GM23338 (cell line): ENCODE measurements around the gene SORL1. TPM values are rescaled to one million over a fixed set of nuclear protein-coding genes. Genes with fewer than 3 reads are reported as not detected.

Experiments
- ATAC-seq: fragments of 200-7000 bp; cut with Tn5 transposase; 3 replicates; pipeline ENCODE4 v1.9.1; 2020
- DNase-seq: peaks from one replicate; pipeline ENCODE4 v3.0.0-alpha.2; 2015; ENCODE audit warnings: low spot score
- H2AFZ ChIP-seq: fragments of 200-600 bp; sonication (generic); 2 replicates; pipeline ENCODE4 v1.8.0; 2016; ENCODE audit warnings: antibody characterized with exemption, mild to moderate bottlenecking, moderate library complexity
- H3F3A ChIP-seq: fragments of 200-600 bp; sonication (generic); replicated peaks from 2 replicates; pipeline ENCODE4 v1.8.0; 2017; ENCODE audit warnings: antibody characterized with exemption, mixed run types, low read depth
- H3K27ac ChIP-seq: fragments of 200-600 bp; sonication (generic); 2 replicates; pipeline ENCODE4 v1.6.1; 2016; ENCODE audit warnings: low read depth
- H3K27me3 ChIP-seq: fragments of 200-600 bp; sonication (generic); 2 replicates; pipeline ENCODE4 v1.8.0; 2016; ENCODE audit warnings: mild to moderate bottlenecking, mixed run types, moderate library complexity; ENCODE audit not compliant: insufficient read depth
- H3K36me3 ChIP-seq: fragments of 200-600 bp; sonication (generic); 2 replicates; pipeline ENCODE4 v1.8.0; 2016; ENCODE audit warnings: mild to moderate bottlenecking; ENCODE audit not compliant: insufficient read depth
- H3K4me1 ChIP-seq: fragments of 200-600 bp; sonication (generic); 2 replicates; pipeline ENCODE4 v1.8.0; 2016; ENCODE audit warnings: mild to moderate bottlenecking, moderate library complexity; ENCODE audit not compliant: insufficient read depth
- H3K4me2 ChIP-seq: fragments of 200-600 bp; sonication (generic); 2 replicates; pipeline ENCODE4 v1.7.1; 2017; ENCODE audit warnings: mixed run types
- H3K4me3 ChIP-seq: fragments of 200-600 bp; sonication (generic); 2 replicates; pipeline ENCODE4 v1.6.1; 2016; ENCODE audit warnings: mixed run types
- H3K79me2 ChIP-seq: fragments of 200-600 bp; sonication (generic); replicated peaks from 2 replicates; pipeline ENCODE4 v1.8.0; 2017; ENCODE audit warnings: mild to moderate bottlenecking; ENCODE audit not compliant: insufficient read depth
- H3K9me2 ChIP-seq: fragments of 200-600 bp; sonication (generic); 2 replicates; pipeline ENCODE4 v1.8.0; 2017; ENCODE audit not compliant: insufficient read depth
- H4K20me1 ChIP-seq: fragments of 200-600 bp; sonication (generic); replicated peaks from 2 replicates; pipeline ENCODE4 v1.8.0; 2017; ENCODE audit warnings: mild to moderate bottlenecking; ENCODE audit not compliant: insufficient read depth
- H3K27ac Mint-ChIP-seq: 2 replicates; pipeline ENCODE4 v1.8.0; 2020; ENCODE audit warnings: inconsistent platforms, mild to moderate bottlenecking, moderate library complexity, mixed read lengths
- H3K27me3 Mint-ChIP-seq: 3 replicates; pipeline ENCODE4 v1.8.0; 2022; ENCODE audit warnings: low read depth, mild to moderate bottlenecking, moderate library complexity, mixed read lengths, inconsistent platforms; ENCODE audit not compliant: insufficient read depth, poor library complexity
- H3K36me3 Mint-ChIP-seq: 3 replicates; pipeline ENCODE4 v1.8.0; 2021; ENCODE audit warnings: low read depth, mild to moderate bottlenecking, inconsistent platforms, moderate library complexity, mixed read lengths
- H3K4me1 Mint-ChIP-seq: 3 replicates; pipeline ENCODE4 v1.8.0; 2020; ENCODE audit warnings: mild to moderate bottlenecking, inconsistent platforms, mixed read lengths
- H3K4me3 Mint-ChIP-seq: 3 replicates; pipeline ENCODE4 v1.8.0; 2021; ENCODE audit warnings: moderate library complexity, mild to moderate bottlenecking, inconsistent platforms, mixed read lengths
- H3K9me3 Mint-ChIP-seq: 3 replicates; pipeline ENCODE4 v1.8.0; 2020; ENCODE audit warnings: moderate library complexity, mild to moderate bottlenecking, inconsistent platforms, mixed read lengths
- CREB1 ChIP-seq: fragments of 250-450 bp; sonication (Bioruptor Pico); IDR thresholded peaks from 2 replicates; pipeline ENCODE4 v1.5.0; 2020; ENCODE audit warnings: low read depth, mild to moderate bottlenecking, moderate library complexity
- EZH2 ChIP-seq: fragments of 200-600 bp; sonication (generic); IDR thresholded peaks from one replicate; pipeline ENCODE4 v1.8.0; 2017; ENCODE audit warnings: antibody characterized with exemption, mild to moderate bottlenecking, low read depth; ENCODE audit not compliant: unreplicated experiment
- EZH2phosphoT487 ChIP-seq: fragments of 200-600 bp; sonication (generic); IDR thresholded peaks from one replicate; pipeline ENCODE4 v1.8.1; 2018; ENCODE audit warnings: antibody characterized with exemption; ENCODE audit not compliant: unreplicated experiment
- JUNB ChIP-seq: IDR thresholded peaks from one replicate; pipeline ENCODE4 v1.6.1; 2016; ENCODE audit warnings: antibody characterized with exemption; ENCODE audit not compliant: unreplicated experiment
- NANOG ChIP-seq: IDR thresholded peaks from 2 replicates; pipeline ENCODE4 v1.6.1; 2016; ENCODE audit warnings: antibody characterized with exemption, borderline replicate concordance
- POLR2AphosphoS5 ChIP-seq: IDR thresholded peaks from 2 replicates; pipeline ENCODE4 v1.6.1; 2016; ENCODE audit warnings: antibody characterized with exemption, low read depth
- STAT1 ChIP-seq: IDR thresholded peaks from one replicate; pipeline ENCODE4 v1.6.1; 2016; ENCODE audit warnings: antibody characterized with exemption; ENCODE audit not compliant: unreplicated experiment
- ZNF114 ChIP-seq: fragments of 250-450 bp; sonication (Bioruptor Pico); IDR thresholded peaks from 2 replicates; pipeline ENCODE4 v1.5.0; 2020; ENCODE audit warnings: mild to moderate bottlenecking, moderate library complexity
- ZNF331 ChIP-seq: fragments of 250-450 bp; sonication (Bioruptor Pico); IDR thresholded peaks from 2 replicates; pipeline ENCODE4 v1.5.0; 2020; ENCODE audit warnings: low read depth, mild to moderate bottlenecking, moderate library complexity
- ZNF462 ChIP-seq: fragments of 250-450 bp; sonication (Bioruptor Pico); IDR thresholded peaks from 2 replicates; pipeline ENCODE4 v1.5.0; 2020; ENCODE audit warnings: mild to moderate bottlenecking, moderate library complexity
- polyA plus RNA-seq: library from polyadenylated mRNA; unstranded; fragments of >200 nt; fragmentation: Nextera tagmentation; extraction: Ambion mirVana; gene quantifications from 2 replicates; pipeline ENCODE4 v1.2.1, GENCODE V29; 2016
- total RNA-seq: library from RNA; depleted of rRNA; stranded (reverse); fragments of >200 nt; shearing (Covaris generic); gene quantifications from 2 replicates; pipeline ENCODE4 v1.2.3, GENCODE V29; 2014
- TF ChIP-seq, protein P1 (sequence below): IDR thresholded peaks from 2 replicates; pipeline ENCODE4 v1.6.1; 2016; ENCODE audit warnings: antibody characterized with exemption
- TF ChIP-seq, protein P2 (sequence below): IDR thresholded peaks from one replicate; pipeline ENCODE4 v1.6.1; 2018; ENCODE audit warnings: antibody characterized with exemption; ENCODE audit not compliant: unreplicated experiment
- TF ChIP-seq, protein P3 (sequence below), 2 experiments: fragments of 200-600 bp in 1 of 2; sonication (generic) in 1 of 2; conservative IDR thresholded peaks; 2 replicates each; pipeline versions ENCODE4 v1.5.1 to v1.6.1; 2016 to 2017; ENCODE audit warnings: antibody characterized with exemption in 2 of 2, low read depth in 2 of 2, mild to moderate bottlenecking in 2 of 2, moderate library complexity in 1 of 2

SORL1 gene
- total and polyA plus RNA-seq, 2 experiments from 2014 or later = 23.0 to 78.8 TPM

- H3K36me3 ChIP-seq = peaks cover 59% of the 10 kb centered on the region
- H3K4me2 ChIP-seq = no peak overlapping the region
- no peaks in the 10 kb centered on the region for H3K4me1 ChIP-seq
- no peak overlapping the region for H3K27ac ChIP-seq
- Mint-ChIP-seq H3K36me3 (peaks cover 85% of the 10 kb centered on the region), H3K4me3 (no peak overlapping the region), H3K27me3 (no peaks in the 10 kb centered on the region), H3K9me3 (peaks cover 11% of the 10 kb centered on the region), H3K27ac (no peak overlapping the region), H3K4me1 (peaks cover 8% of the 10 kb centered on the region; the same call in 2 of the 3 replicates)
- no peaks in the 10 kb centered on the region for H3K79me2 ChIP-seq
- H2AFZ ChIP-seq = no peak overlapping the region
- H4K20me1 ChIP-seq = no peaks in the 10 kb centered on the region
- ATAC-seq = no peak
- H3K9me2 ChIP-seq = no peaks in the 10 kb centered on the region
- H3K4me3 ChIP-seq = no peak overlapping the region
- H3F3A ChIP-seq = no peaks in the 10 kb centered on the region
- TF ChIP-seq ZNF462 (CRISPR knock-in tag) = no peak
- no peak for TF ChIP-seq ZNF114 (CRISPR knock-in tag)
- no peak for TF ChIP-seq EZH2
- TF ChIP-seq NANOG = no peak
- TF ChIP-seq, protein P1, sequence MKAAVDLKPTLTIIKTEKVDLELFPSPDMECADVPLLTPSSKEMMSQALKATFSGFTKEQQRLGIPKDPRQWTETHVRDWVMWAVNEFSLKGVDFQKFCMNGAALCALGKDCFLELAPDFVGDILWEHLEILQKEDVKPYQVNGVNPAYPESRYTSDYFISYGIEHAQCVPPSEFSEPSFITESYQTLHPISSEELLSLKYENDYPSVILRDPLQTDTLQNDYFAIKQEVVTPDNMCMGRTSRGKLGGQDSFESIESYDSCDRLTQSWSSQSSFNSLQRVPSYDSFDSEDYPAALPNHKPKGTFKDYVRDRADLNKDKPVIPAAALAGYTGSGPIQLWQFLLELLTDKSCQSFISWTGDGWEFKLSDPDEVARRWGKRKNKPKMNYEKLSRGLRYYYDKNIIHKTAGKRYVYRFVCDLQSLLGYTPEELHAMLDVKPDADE = no peak
- TF ChIP-seq, protein P2, sequence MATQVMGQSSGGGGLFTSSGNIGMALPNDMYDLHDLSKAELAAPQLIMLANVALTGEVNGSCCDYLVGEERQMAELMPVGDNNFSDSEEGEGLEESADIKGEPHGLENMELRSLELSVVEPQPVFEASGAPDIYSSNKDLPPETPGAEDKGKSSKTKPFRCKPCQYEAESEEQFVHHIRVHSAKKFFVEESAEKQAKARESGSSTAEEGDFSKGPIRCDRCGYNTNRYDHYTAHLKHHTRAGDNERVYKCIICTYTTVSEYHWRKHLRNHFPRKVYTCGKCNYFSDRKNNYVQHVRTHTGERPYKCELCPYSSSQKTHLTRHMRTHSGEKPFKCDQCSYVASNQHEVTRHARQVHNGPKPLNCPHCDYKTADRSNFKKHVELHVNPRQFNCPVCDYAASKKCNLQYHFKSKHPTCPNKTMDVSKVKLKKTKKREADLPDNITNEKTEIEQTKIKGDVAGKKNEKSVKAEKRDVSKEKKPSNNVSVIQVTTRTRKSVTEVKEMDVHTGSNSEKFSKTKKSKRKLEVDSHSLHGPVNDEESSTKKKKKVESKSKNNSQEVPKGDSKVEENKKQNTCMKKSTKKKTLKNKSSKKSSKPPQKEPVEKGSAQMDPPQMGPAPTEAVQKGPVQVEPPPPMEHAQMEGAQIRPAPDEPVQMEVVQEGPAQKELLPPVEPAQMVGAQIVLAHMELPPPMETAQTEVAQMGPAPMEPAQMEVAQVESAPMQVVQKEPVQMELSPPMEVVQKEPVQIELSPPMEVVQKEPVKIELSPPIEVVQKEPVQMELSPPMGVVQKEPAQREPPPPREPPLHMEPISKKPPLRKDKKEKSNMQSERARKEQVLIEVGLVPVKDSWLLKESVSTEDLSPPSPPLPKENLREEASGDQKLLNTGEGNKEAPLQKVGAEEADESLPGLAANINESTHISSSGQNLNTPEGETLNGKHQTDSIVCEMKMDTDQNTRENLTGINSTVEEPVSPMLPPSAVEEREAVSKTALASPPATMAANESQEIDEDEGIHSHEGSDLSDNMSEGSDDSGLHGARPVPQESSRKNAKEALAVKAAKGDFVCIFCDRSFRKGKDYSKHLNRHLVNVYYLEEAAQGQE = no peak
- TF ChIP-seq JUNB = no peak
- TF ChIP-seq CREB1 (CRISPR knock-in tag) = no peak
- no peak for TF ChIP-seq STAT1
- TF ChIP-seq, protein P3, sequence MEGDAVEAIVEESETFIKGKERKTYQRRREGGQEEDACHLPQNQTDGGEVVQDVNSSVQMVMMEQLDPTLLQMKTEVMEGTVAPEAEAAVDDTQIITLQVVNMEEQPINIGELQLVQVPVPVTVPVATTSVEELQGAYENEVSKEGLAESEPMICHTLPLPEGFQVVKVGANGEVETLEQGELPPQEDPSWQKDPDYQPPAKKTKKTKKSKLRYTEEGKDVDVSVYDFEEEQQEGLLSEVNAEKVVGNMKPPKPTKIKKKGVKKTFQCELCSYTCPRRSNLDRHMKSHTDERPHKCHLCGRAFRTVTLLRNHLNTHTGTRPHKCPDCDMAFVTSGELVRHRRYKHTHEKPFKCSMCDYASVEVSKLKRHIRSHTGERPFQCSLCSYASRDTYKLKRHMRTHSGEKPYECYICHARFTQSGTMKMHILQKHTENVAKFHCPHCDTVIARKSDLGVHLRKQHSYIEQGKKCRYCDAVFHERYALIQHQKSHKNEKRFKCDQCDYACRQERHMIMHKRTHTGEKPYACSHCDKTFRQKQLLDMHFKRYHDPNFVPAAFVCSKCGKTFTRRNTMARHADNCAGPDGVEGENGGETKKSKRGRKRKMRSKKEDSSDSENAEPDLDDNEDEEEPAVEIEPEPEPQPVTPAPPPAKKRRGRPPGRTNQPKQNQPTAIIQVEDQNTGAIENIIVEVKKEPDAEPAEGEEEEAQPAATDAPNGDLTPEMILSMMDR (conservative IDR thresholded peaks at IDR 0.05; ENCODE audit: low read depth in 2 of 2) = no peak
- no peak for TF ChIP-seq ZNF331
- no peak for TF ChIP-seq EZH2phosphoT487
- TF ChIP-seq POLR2AphosphoS5 = no peak
- no peaks in the 10 kb centered on the region for H3K27me3 ChIP-seq
- no peak for DNase-seq
These were observed 124.4 kb downstream of the SORL1 start for GRCh38 chr11:121576531-121576930.
